ENCODE data around the gene MOCS1. TPM values are rescaled to one million over a fixed set of nuclear protein-coding genes. Genes with fewer than 3 reads are reported as not detected.

The MOCS1 gene
- total and polyA plus RNA-seq, 11 donors: 16.4 to 40.3 (median 25.4) TPM

DNA sequence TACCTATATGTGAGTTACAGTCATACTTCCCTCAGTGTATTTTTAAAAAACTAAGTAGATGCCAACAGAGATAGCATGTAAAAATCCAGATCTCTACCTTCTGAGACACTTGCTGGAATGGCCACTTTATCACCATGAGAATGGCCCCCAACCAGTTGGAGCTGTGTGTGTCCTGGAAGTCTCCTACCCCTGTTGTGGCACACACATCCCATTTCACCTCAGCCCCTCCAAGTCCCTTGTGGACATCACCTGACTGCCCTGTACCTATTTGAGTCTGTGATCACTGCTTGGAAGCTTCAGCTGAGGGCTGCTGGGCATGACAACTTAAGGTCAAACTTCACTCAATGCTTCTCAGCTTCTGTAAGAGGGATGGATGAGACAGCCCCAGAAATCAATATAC, 24.1 kb downstream of the MOCS1 start:
- no peak for TF ChIP-seq POLR2A (IDR thresholded peaks at IDR 0.05)
- TF ChIP-seq, protein P1, sequence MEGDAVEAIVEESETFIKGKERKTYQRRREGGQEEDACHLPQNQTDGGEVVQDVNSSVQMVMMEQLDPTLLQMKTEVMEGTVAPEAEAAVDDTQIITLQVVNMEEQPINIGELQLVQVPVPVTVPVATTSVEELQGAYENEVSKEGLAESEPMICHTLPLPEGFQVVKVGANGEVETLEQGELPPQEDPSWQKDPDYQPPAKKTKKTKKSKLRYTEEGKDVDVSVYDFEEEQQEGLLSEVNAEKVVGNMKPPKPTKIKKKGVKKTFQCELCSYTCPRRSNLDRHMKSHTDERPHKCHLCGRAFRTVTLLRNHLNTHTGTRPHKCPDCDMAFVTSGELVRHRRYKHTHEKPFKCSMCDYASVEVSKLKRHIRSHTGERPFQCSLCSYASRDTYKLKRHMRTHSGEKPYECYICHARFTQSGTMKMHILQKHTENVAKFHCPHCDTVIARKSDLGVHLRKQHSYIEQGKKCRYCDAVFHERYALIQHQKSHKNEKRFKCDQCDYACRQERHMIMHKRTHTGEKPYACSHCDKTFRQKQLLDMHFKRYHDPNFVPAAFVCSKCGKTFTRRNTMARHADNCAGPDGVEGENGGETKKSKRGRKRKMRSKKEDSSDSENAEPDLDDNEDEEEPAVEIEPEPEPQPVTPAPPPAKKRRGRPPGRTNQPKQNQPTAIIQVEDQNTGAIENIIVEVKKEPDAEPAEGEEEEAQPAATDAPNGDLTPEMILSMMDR (IDR thresholded peaks at IDR 0.05): no peak
- intact Hi-C loops (cut with DNase I): no loop called here
- no peaks in the 10 kb centered on the region for H3K27me3 ChIP-seq
- peaks cover 0 to 89% (median 78%) of the 10 kb centered on the region in 9 donors for H3K36me3 ChIP-seq
- H3K4me1 ChIP-seq: no peaks in the 10 kb centered on the region
- H3K27ac ChIP-seq: no peak overlapping the region
- DNase-seq (no peak), ATAC-seq (no peak)
- H3K4me3 ChIP-seq: no peak overlapping the region
- H3K9me3 ChIP-seq: no peaks in the 10 kb centered on the region

DNA sequence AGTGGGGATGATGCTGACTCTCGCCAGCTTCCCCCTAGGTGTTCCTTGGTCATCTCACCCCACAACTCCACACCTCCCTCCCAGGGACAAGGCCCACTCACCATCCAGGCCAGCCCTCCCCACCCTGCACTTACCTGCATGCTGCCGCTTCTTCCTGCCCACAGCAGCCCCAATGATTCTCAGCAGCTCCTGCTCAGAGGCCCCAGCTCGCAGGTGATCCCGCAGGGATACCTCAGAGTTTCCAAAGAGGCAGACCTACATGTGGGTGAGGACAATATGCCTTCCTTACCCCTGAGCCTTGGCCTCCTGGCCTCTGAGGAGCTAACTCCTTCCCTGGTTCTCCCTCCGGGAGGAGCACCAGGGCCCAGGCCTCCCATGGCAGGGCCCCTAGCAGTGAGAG, 24.6 kb downstream of the MOCS1 start:
- 94 to 99% (median 96%) methylated on average over 5 of the region's 5 CpGs for WGBS, 4 donors
- no peak overlapping the region for H3K27ac ChIP-seq
- no peaks in the 10 kb centered on the region for H3K27me3 ChIP-seq
- H3K4me1 ChIP-seq: no peaks in the 10 kb centered on the region
- no peaks in the 10 kb centered on the region for H3K9me3 ChIP-seq
- ATAC-seq: no peak
- intact Hi-C loops (cut with DNase I): no loop called here
- no peak overlapping the region for H3K4me3 ChIP-seq
- peaks cover 0 to 89% (median 73%) of the 10 kb centered on the region in 9 donors for H3K36me3 ChIP-seq
- TF ChIP-seq, protein P1 (IDR thresholded peaks at IDR 0.05): no peak
- no peak for TF ChIP-seq POLR2A (IDR thresholded peaks at IDR 0.05)
- no peak for DNase-seq

DNA sequence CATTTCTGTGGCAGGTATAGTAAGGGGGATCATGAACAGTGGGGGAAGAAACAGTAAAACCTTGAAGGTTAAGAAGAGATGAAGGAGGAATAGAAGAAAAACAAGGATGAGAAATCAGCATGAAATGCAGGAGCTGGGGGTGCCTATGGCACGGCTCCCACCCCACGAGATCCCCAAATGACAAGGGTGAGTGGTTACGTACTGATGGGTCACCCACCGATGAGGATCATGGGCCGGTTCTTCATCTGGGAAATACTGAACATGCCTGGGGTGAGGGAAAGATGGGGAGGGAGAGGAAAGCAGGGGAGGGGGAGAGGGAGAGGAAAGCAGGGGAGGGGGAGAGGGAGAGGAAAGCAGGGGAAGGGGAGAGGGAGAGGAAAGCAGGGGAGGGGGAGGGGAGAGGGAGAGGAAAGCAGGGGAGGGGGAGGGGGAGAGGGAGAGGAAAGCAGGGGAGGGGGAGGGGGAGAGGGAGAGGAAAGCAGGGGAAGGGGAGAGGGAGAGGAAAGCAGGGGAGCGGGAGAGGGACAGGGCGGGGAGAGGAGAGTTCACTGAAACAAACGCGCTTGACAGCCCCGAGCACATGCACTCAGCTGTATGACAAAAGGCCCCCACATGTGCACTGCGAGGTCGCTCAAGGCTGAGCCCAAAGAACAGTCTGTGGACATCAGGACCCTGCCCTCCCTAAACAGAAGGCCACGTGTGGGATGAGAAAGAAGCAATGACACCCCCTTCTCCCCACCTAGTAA, 25.3 kb downstream of the MOCS1 start:
- ATAC-seq (no peak), DNase-seq (no peak)
- peaks cover 0 to 88% (median 66%) of the 10 kb centered on the region in 9 donors for H3K36me3 ChIP-seq
- H3K9me3 ChIP-seq: no peaks in the 10 kb centered on the region
- intact Hi-C loops (cut with DNase I): no loop called here
- H3K4me1 ChIP-seq: no peaks in the 10 kb centered on the region
- 85 to 92% (median 87%) methylated on average over 13 of the region's 13 CpGs for WGBS, 4 donors
- H3K27ac ChIP-seq: no peak overlapping the region
- no peaks in the 10 kb centered on the region for H3K27me3 ChIP-seq
- H3K4me3 ChIP-seq: no peak overlapping the region
- TF ChIP-seq POLR2A (IDR thresholded peaks at IDR 0.05): no peak
- TF ChIP-seq, protein P1 (IDR thresholded peaks at IDR 0.05): no peak

DNA sequence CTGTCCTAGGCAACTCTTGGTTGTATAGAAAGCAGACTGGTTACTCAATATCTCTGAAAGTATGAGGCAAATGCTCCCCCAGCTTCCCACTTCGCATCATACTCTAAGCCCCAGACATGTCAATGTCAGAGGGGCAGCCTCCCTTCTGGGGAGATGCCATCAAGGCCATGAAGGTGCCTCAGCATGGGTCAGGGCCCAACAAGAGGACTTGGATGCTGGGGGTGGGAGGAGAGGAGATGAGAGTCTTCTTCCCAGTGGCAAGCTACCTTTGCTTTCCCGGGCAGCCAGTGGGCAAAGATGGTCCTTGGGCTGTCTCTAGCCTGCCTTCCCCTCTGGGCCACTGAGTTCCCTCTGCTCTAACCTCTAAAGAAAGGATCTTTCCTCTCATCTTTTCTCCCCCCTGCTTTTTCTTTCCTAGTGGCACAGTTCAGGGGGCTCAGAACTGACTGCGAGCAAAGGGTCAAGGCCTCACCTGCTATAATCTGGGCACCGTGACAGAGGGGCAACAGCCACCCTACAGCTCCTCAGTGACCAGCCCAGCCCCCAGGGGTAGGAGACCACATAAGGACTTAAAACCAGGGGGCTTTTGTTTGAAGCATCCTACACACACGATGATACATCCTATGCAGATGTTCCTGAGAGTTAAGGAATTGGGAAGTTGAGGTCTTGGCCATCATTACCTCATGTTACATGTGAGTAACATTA, 26.2 kb downstream of the MOCS1 start:
- H3K4me1 ChIP-seq: no peaks in the 10 kb centered on the region
- 89 to 95% (median 91%) methylated on average over 5 of the region's 5 CpGs for WGBS, 4 donors
- H3K27ac ChIP-seq: no peak overlapping the region
- H3K36me3 ChIP-seq: peaks cover 0 to 88% (median 56%) of the 10 kb centered on the region in 9 donors
- no peaks in the 10 kb centered on the region for H3K9me3 ChIP-seq
- no peaks in the 10 kb centered on the region for H3K27me3 ChIP-seq
- no peak overlapping the region for H3K4me3 ChIP-seq
- TF ChIP-seq, protein P1 (IDR thresholded peaks at IDR 0.05): no peak
- no peak for TF ChIP-seq POLR2A (IDR thresholded peaks at IDR 0.05)
- intact Hi-C loops (cut with DNase I): no loop called here
- DNase-seq (no peak), ATAC-seq (no peak)
